ENCODE results near the gene BICDL1.

GRCh38 chr12:120071493-120072020 is 82.5 kb downstream of the BICDL1 start:
- TF ChIP-seq CTCF (IDR thresholded peaks at IDR 0.05): no peak
- TF ChIP-seq ZFX (IDR thresholded peaks at IDR 0.05; ENCODE audit: borderline replicate concordance): no peak

Data from 22Rv1 (cell line).